Measurements from ENCODE around the gene PELI1.

PELI1 gene

GRCh38 chr2:64045938-64046337 lies 98.3 kb downstream of the PELI1 start:
- H3K36me3 ChIP-seq (ENCODE audit: insufficient read depth, low read depth, low read length), result no peaks in the 10 kb centered on the region
- no peak overlapping the region for H3K9ac ChIP-seq (ENCODE audit: low read depth, low read length)

More at GRCh38 chr2:64045938-64046337, 98.3 kb downstream of the PELI1 start:
- no peaks in the 10 kb centered on the region for H3K4me1 ChIP-seq (ENCODE audit: insufficient read depth, low read length)
- no peak overlapping the region for H3K27ac ChIP-seq (ENCODE audit: low read length)
- H3K9me3 ChIP-seq (ENCODE audit: insufficient read depth, low read depth, low read length), result no peaks in the 10 kb centered on the region
- no peak overlapping the region for H3K4me3 ChIP-seq (ENCODE audit: low read length)
- no peaks in the 10 kb centered on the region for H3K27me3 ChIP-seq (ENCODE audit: insufficient read depth, low read length)
